WTC11 (cell line): ENCODE measurements around the gene SLC12A8. TPM values are rescaled to one million over a fixed set of nuclear protein-coding genes. Genes with fewer than 3 reads are reported as not detected.

Experiments used
- ATAC-seq: fragments of 200-7000 bp; cut with Tn5 transposase; 2 replicates; pipeline ENCODE4 v1.10.0; 2021; ENCODE audit warnings: mild to moderate bottlenecking, moderate library complexity
- CTCF ChIA-PET: fragments of 300-600 bp; sonication (Branson Sonifier 250); formaldehyde crosslinking; loops from one replicate; lab custom pipeline; 2021; ENCODE audit warnings: antibody characterized with exemption; lab: Charles Lee
- POLR2A ChIA-PET: fragments of 350-600 bp; sonication (Branson Sonifier 250); formaldehyde crosslinking; loops from one replicate; lab custom pipeline; 2021; ENCODE audit warnings: antibody characterized with exemption; lab: Charles Lee
- DNase-seq: peaks from one replicate; pipeline ENCODE4 v3.0.0; 2021; ENCODE audit warnings: low spot score
- H3K27ac Mint-ChIP-seq: 2 replicates; pipeline ENCODE4 v1.8.0; 2021; ENCODE audit warnings: mixed read lengths
- H3K27me3 Mint-ChIP-seq: 2 replicates; pipeline ENCODE4 v1.8.0; 2021; ENCODE audit warnings: low read depth, mild to moderate bottlenecking, moderate library complexity, mixed read lengths
- H3K36me3 Mint-ChIP-seq: 2 replicates; pipeline ENCODE4 v1.8.0; 2021; ENCODE audit warnings: mixed read lengths
- H3K4me1 Mint-ChIP-seq: 2 replicates; pipeline ENCODE4 v1.8.0; 2022; ENCODE audit warnings: mixed read lengths
- H3K4me3 Mint-ChIP-seq: 2 replicates; pipeline ENCODE4 v1.8.0; 2021; ENCODE audit warnings: mild to moderate bottlenecking, moderate library complexity, mixed read lengths
- H3K9me3 Mint-ChIP-seq: 2 replicates; pipeline ENCODE4 v1.8.0; 2021; ENCODE audit warnings: mixed read lengths
- CBFB ChIP-seq: sonication (generic); formaldehyde crosslinking; IDR thresholded peaks from 2 replicates; pipeline ENCODE4 v1.8.1; 2022; ENCODE audit warnings: mild to moderate bottlenecking, low read depth, missing genetic modification reagents
- CREM ChIP-seq: sonication (generic); formaldehyde crosslinking; IDR thresholded peaks from 2 replicates; pipeline ENCODE4 v1.8.1; 2022; ENCODE audit warnings: mild to moderate bottlenecking, missing genetic modification reagents, moderate library complexity
- EMX1 ChIP-seq: fragments of 250-450 bp; sonication (Bioruptor Pico); IDR thresholded peaks from 2 replicates; pipeline ENCODE4 v1.8.0; 2021; ENCODE audit warnings: mild to moderate bottlenecking
- FOXK1 ChIP-seq: sonication (generic); formaldehyde crosslinking; IDR thresholded peaks from 2 replicates; pipeline ENCODE4 v1.8.0; 2022; ENCODE audit warnings: mild to moderate bottlenecking, moderate library complexity, missing genetic modification reagents
- JAZF1 ChIP-seq: fragments of 250-450 bp; sonication (Bioruptor Pico); IDR thresholded peaks from 2 replicates; pipeline ENCODE4 v1.9.0; 2021; ENCODE audit warnings: moderate library complexity, mild to moderate bottlenecking, inconsistent platforms
- NFATC4 ChIP-seq: fragments of 250-450 bp; sonication (Bioruptor Pico); IDR thresholded peaks from 2 replicates; pipeline ENCODE4 v1.9.0; 2021; ENCODE audit warnings: mild to moderate bottlenecking
- NFYB ChIP-seq: sonication (generic); formaldehyde crosslinking; conservative IDR thresholded peaks from 2 replicates; pipeline ENCODE4 v1.8.0; 2022; ENCODE audit warnings: low read depth, missing genetic modification reagents
- NR3C1 ChIP-seq: sonication (generic); formaldehyde crosslinking; conservative IDR thresholded peaks from 2 replicates; pipeline ENCODE4 v1.8.1; 2023; ENCODE audit warnings: low read depth, mild to moderate bottlenecking, missing genetic modification reagents
- SMAD3 ChIP-seq: sonication (generic); formaldehyde crosslinking; IDR thresholded peaks from 2 replicates; pipeline ENCODE4 v1.8.0; 2022; ENCODE audit warnings: missing genetic modification reagents, mild to moderate bottlenecking, borderline replicate concordance
- TEAD1 ChIP-seq: sonication (generic); formaldehyde crosslinking; IDR thresholded peaks from 2 replicates; pipeline ENCODE4 v1.8.0; 2022; ENCODE audit warnings: mild to moderate bottlenecking, missing genetic modification reagents
- USF1 ChIP-seq: sonication (generic); formaldehyde crosslinking; IDR thresholded peaks from 2 replicates; pipeline ENCODE4 v1.8.0; 2022; ENCODE audit warnings: mild to moderate bottlenecking, missing genetic modification reagents
- ZBTB43 ChIP-seq: sonication (generic); formaldehyde crosslinking; IDR thresholded peaks from 2 replicates; pipeline ENCODE4 v1.8.1; 2023; ENCODE audit warnings: mild to moderate bottlenecking, missing genetic modification reagents
- ZMAT4 ChIP-seq: fragments of 250-450 bp; sonication (Bioruptor Pico); IDR thresholded peaks from 2 replicates; pipeline ENCODE4 v1.9.0; 2021; ENCODE audit warnings: mild to moderate bottlenecking
- ZNF423 ChIP-seq: fragments of 250-450 bp; sonication (Bioruptor Pico); IDR thresholded peaks from 2 replicates; pipeline ENCODE4 v2.1.2; 2022; ENCODE audit warnings: mild to moderate bottlenecking, moderate library complexity
- ZNF425 ChIP-seq: fragments of 250-450 bp; sonication (Bioruptor Pico); conservative IDR thresholded peaks from 2 replicates; pipeline ENCODE4 v1.9.0; 2021; ENCODE audit warnings: mild to moderate bottlenecking
- total RNA-seq: library from RNA; stranded (reverse); gene quantifications from 3 replicates; pipeline ENCODE4 v1.2.3, GENCODE V29; 2021

The SLC12A8 gene
- total RNA-seq, 1 experiment from 2014 or later = 9.1 TPM

- DNase-seq = no peak
These were observed 154.0 kb downstream of the SLC12A8 start for GRCh38 chr3:125058529-125058928.

GRCh38 chr3:125057186-125057850 lies 155.2 kb downstream of the SLC12A8 start:
- ChIA-PET CTCF (no interaction called here), POLR2A (no interaction called here)
- Mint-ChIP-seq H3K36me3 (no peaks in the 10 kb centered on the region), H3K27ac (no peak overlapping the region), H3K9me3 (no peaks in the 10 kb centered on the region), H3K4me3 (peak overlapping the region; percentile 61), H3K27me3 (peaks cover 58% of the 10 kb centered on the region), H3K4me1 (peaks cover 43% of the 10 kb centered on the region)
- ATAC-seq = no peak
- no peak for DNase-seq
- no peak for TF ChIP-seq CREM (CRISPR knock-in tag)
- TF ChIP-seq ZMAT4 (CRISPR knock-in tag) = no peak
- TF ChIP-seq ZNF425 (CRISPR knock-in tag) = no peak
- TF ChIP-seq FOXK1 (CRISPR knock-in tag) = no peak
- TF ChIP-seq JAZF1 (CRISPR knock-in tag) = no peak
- TF ChIP-seq EMX1 = no peak

More at GRCh38 chr3:125058529-125058928, 154.0 kb downstream of the SLC12A8 start:
- Mint-ChIP-seq H3K9me3 (no peaks in the 10 kb centered on the region), H3K27me3 (peaks cover 60% of the 10 kb centered on the region), H3K36me3 (no peaks in the 10 kb centered on the region), H3K27ac (no peak overlapping the region), H3K4me1 (peaks cover 35% of the 10 kb centered on the region), H3K4me3 (no peak overlapping the region)
- no peak for ATAC-seq
- CTCF ChIA-PET = interaction anchor here (0.8 kb wide), 1 partner anchor 92 kb away, joined by 4 read pairs; no protein-coding TSS in a partner anchor
- TF ChIP-seq USF1 (CRISPR knock-in tag) = no peak
- TF ChIP-seq ZNF423 = peak; percentile 64
- POLR2A ChIA-PET = no interaction called here

- peak; percentile 80 for DNase-seq
- H3K4me3 Mint-ChIP-seq = peak within 1 kb of the TSS; percentile 89
- H3K27ac Mint-ChIP-seq = no peak within 1 kb of the TSS
- CTCF ChIA-PET = interaction anchor here (0.6 to 0.7 kb wide), 5 partner anchors 10 to 175 kb away, joined by 3 to 4 read pairs (median 4); no protein-coding TSS in a partner anchor
- H3K36me3 Mint-ChIP-seq = no peaks in the 10 kb centered on the region
- H3K4me1 Mint-ChIP-seq = peaks cover 51% of the 10 kb centered on the region
- ATAC-seq = peak; percentile 70
- peaks cover 50% of the 10 kb centered on the region for H3K27me3 Mint-ChIP-seq
- no peaks in the 10 kb centered on the region for H3K9me3 Mint-ChIP-seq
- no peak for TF ChIP-seq NFATC4
- TF ChIP-seq NFYB (CRISPR knock-in tag) = no peak
- no peak for TF ChIP-seq ZBTB43
- TF ChIP-seq TEAD1 = no peak
- TF ChIP-seq NR3C1 = no peak
- no peak for TF ChIP-seq CBFB (CRISPR knock-in tag)
- no peak for TF ChIP-seq SMAD3 (CRISPR knock-in tag)
- TF ChIP-seq, all 79 proteins: peak for 0
- POLR2A ChIA-PET = no interaction called here
These were observed 156.4 kb downstream of the SLC12A8 start, which contains the start of gene HEG1 for GRCh38 chr3:125055913-125056745. TSS of gene HEG1 (minus strand) at chr3:125055997. CDS start at chr3:125055890, 107 bp downstream.
